Stimulated activated CD4-positive, alpha-beta T cell treated with anti-CD3 and anti-CD28 coated beads, TNF-alpha, amount 100 ng/mL, for 24 hours (primary cell): ENCODE results near the gene THRSP.
A peak's percentile ranks its signal among the peaks of the same experiment; 100 is the strongest.
"Not testable (repeated sequence)": the region's sequence is repeated elsewhere in the genome, so short reads cannot be mapped to it uniquely, and the experiment has no call there.

Experiments used
- DNase-seq, 3 experiments: peaks; one replicate each; pipeline ENCODE4 v3.0.0-alpha.2; 2020; ENCODE audit warnings: low read depth in 3 of 3

Gene THRSP

GRCh38 chr11:78066471-78066870, 2.8 kb downstream of the THRSP start:
- DNase-seq: no peak

GRCh38 chr11:78067704-78068103, 4.0 kb downstream of the THRSP start:
- no peak for DNase-seq

- DNase-seq: no peak
Observed at GRCh38 chr11:78069465-78069864, 5.8 kb downstream of the THRSP start.

GRCh38 chr11:78070621-78071020, 7.0 kb downstream of the THRSP start:
- DNase-seq: no peak

- no peak for DNase-seq
Observed at GRCh38 chr11:78071717-78072116, 8.1 kb downstream of the THRSP start.

GRCh38 chr11:78072455-78072854, 8.8 kb downstream of the THRSP start:
- no peak for DNase-seq

- DNase-seq: no peak
Observed at GRCh38 chr11:78074756-78075155, 11.1 kb downstream of the THRSP start.

- no peak for DNase-seq
Observed at GRCh38 chr11:78076733-78077403, 13.2 kb downstream of the THRSP start.

- not testable (repeated sequence) for DNase-seq
Observed at GRCh38 chr11:78077592-78077991, 13.9 kb downstream of the THRSP start.

- DNase-seq: no peak
Observed at GRCh38 chr11:78078218-78079167, 14.8 kb downstream of the THRSP start.

GRCh38 chr11:78079232-78080083, 15.8 kb downstream of the THRSP start, which contains the start of gene NDUFC2:
NDUFC2 (minus strand) TSS chr11:78079862; CDS start chr11:78079744, 118 bp downstream.
- peak; percentile 39 to 70 (median 51) for DNase-seq

GRCh38 chr11:78080084-78080817, 16.6 kb downstream of the THRSP start:
- DNase-seq: no peak

GRCh38 chr11:78080818-78081495, 17.3 kb downstream of the THRSP start:
- DNase-seq: no peak

- no peak for DNase-seq
Observed at GRCh38 chr11:78081583-78081982, 17.9 kb downstream of the THRSP start.

- DNase-seq: no peak
Observed at GRCh38 chr11:78082146-78082545, 18.5 kb downstream of the THRSP start.

- DNase-seq: no peak
Observed at GRCh38 chr11:78083021-78083420, 19.4 kb downstream of the THRSP start.

- not testable (repeated sequence) for DNase-seq
Observed at GRCh38 chr11:78084506-78084905, 20.8 kb downstream of the THRSP start.

- DNase-seq: no peak
Observed at GRCh38 chr11:78085972-78086371, 22.3 kb downstream of the THRSP start.

GRCh38 chr11:78086521-78087074, 22.9 kb downstream of the THRSP start:
- not testable (repeated sequence) for DNase-seq

GRCh38 chr11:78094250-78094649, 30.6 kb downstream of the THRSP start:
- no peak for DNase-seq
